Measurements from ENCODE around the gene NAPA. TPM values are rescaled to one million over a fixed set of nuclear protein-coding genes. Genes with fewer than 3 reads are reported as not detected.

The NAPA gene
- total and polyA plus RNA-seq, 10 of the 15 experiments (the other 5 are each of a cell fraction or from before 2014, with no cell fraction given), result 8.2 to 193 (median 102) TPM

GRCh38 chr19:47489072-47489914 is 25.6 kb downstream of the NAPA start:
- Histone ChIP-seq H3K27me3 (replicated peaks in 1 of 2; ENCODE audit: control insufficient read depth in 2 of 2, insufficient read depth in 2 of 2, low read length in 1 of 2) (no peaks in the 10 kb centered on the region), H3K36me3 (ENCODE audit: control insufficient read depth in 2 of 2, insufficient read depth in 2 of 2, low read length in 1 of 2) (peaks cover 20 to 21% of the 10 kb centered on the region in 2 experiments), H3K4me2 (ENCODE audit: control insufficient read depth, insufficient read depth) (no peak overlapping the region), H3K27ac (ENCODE audit: control insufficient read depth, insufficient read depth) (no peak overlapping the region), H3K9ac (ENCODE audit: control insufficient read depth, insufficient read depth, low read length) (no peak overlapping the region), H2AFZ (ENCODE audit: control insufficient read depth, low read depth, low read length) (no peak overlapping the region), H4K20me1 (ENCODE audit: control insufficient read depth, insufficient read depth) (no peaks in the 10 kb centered on the region; the same call in 1 of the 2 replicates), H3K4me3 (no peak overlapping the region), H3K79me2 (ENCODE audit: control insufficient read depth, insufficient read depth, low read length) (peaks cover 10% of the 10 kb centered on the region), H3K4me1 (ENCODE audit: control insufficient read depth, insufficient read depth, low read length) (peaks cover 30% of the 10 kb centered on the region), H3K9me3 (replicated peaks; ENCODE audit: control insufficient read depth, insufficient read depth, low read length) (no peaks in the 10 kb centered on the region)
- intact Hi-C loops (cut with micrococcal nuclease; ENCODE audit: unreplicated experiment) (no loop called here), in situ Hi-C loops (cut with MboI) (no loop called here)
- no TSS peak for BruUV-seq (replicated peaks)
- no peak for FAIRE-seq
- RAD21 ChIA-PET (ENCODE audit: unreplicated experiment), result no interaction called here
- CTCF ChIA-PET, result interaction anchor here (0.6 to 1.2 kb wide), 3 partner anchors 13 to 104 kb away, joined by 3 read pairs; no protein-coding TSS in a partner anchor
- ATAC-seq, result no peak
- DNase-seq (ENCODE audit: low read depth, low spot score), result no peak
- SMC1A ChIA-PET (ENCODE audit: uncharacterized antibody, unreplicated experiment), result no interaction called here
- TF ChIP-seq NFXL1 (IDR thresholded peaks at IDR 0.05; ENCODE audit: borderline replicate concordance) (no peak), POLR2AphosphoS5 (IDR thresholded peaks at IDR 0.05; ENCODE audit: low read length) (0 out of 2 replicates have a peak, but pooled peaks have one; percentile 24)
- POLR2A ChIA-PET, result no interaction called here
- 85% methylated on average over 15 of the region's 17 CpGs for WGBS (ENCODE audit: insufficient coverage, insufficient replicate concordance, low lambda C conversion rate, missing lambda C conversion rate)

DNA sequence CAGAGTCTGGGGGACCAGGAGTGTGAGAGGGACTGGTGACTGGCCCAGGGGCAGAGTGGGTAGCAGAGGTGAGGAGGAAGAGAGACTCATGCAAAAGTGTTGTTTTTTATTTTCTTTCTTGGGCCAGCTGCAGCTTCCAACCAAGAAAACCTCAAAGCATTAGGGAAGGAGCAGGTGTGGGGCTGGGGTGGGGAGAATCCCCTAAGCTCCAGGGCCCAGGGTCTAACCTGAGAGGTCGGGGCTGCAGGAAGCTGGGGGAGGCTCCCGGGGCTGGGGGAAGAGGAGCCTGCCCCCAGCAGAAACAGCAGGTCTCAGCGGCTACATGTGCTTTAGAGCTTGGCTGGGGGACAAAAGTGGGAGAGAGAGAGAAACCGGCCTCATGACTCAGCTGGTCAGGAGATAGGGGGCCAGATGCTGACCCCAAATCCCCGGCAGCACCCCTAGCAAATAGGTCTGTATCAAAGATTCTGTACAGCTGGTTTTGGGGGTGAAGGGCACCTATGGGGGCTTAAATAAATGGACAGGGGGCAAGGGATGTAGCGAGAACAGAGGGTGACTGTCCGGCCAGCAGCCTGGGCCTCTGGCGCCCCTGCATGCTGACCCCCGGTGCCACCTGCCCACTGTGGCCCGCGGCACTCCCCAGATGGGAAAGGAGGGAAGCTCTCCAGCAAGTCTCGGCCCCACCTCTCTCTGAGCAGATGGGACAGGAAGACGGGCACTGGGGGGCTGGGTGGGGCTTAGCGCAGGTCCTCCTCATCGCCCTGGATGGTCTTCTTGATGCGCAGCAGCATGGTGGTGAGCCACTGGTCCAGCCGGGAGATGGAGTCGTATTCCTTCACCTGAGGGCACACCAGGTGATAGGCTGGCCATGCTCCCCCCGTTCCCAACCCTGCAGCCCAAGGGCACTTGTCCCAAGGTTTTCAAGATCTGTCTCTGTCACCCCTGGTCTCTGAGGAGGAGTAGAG is 27.0 kb downstream of the NAPA start:
- POLR2A ChIA-PET, result interaction anchor here (0.8 to 1.1 kb wide), 2 partner anchors 11 to 23 kb away, joined by 3 read pairs; no protein-coding TSS in a partner anchor
- SMC1A ChIA-PET (ENCODE audit: uncharacterized antibody, unreplicated experiment), result interaction anchor here (1.0 kb wide), 2 partner anchors 12 to 59 kb away, joined by 3 read pairs; no protein-coding TSS in a partner anchor
- no peak overlapping the region for H3K4me3 ChIP-seq
- H3K4me1 ChIP-seq (ENCODE audit: control insufficient read depth, insufficient read depth, low read length), result peaks cover 35% of the 10 kb centered on the region
- no peaks in the 10 kb centered on the region for H4K20me1 ChIP-seq (ENCODE audit: control insufficient read depth, insufficient read depth)
- no peak overlapping the region for H2AFZ ChIP-seq (ENCODE audit: control insufficient read depth, low read depth, low read length)
- CTCF ChIA-PET, result interaction anchor here (0.9 to 1.1 kb wide), 2 partner anchors 24 to 96 kb away, joined by 3 to 4 read pairs; no protein-coding TSS in a partner anchor
- H3K79me2 ChIP-seq (ENCODE audit: control insufficient read depth, insufficient read depth, low read length), result peaks cover 12% of the 10 kb centered on the region
- BruUV-seq (replicated peaks), result TSS peak; percentile 37
- ATAC-seq (no peak), FAIRE-seq (no peak), DNase-seq (ENCODE audit: low read depth, low spot score) (no peak)
- RAD21 ChIA-PET (ENCODE audit: unreplicated experiment), result no interaction called here
- no peak overlapping the region for H3K4me2 ChIP-seq (ENCODE audit: control insufficient read depth, insufficient read depth)
- peak overlapping the region; percentile 62 for H3K27ac ChIP-seq (ENCODE audit: control insufficient read depth, insufficient read depth)
- H3K9me3 ChIP-seq (replicated peaks; ENCODE audit: control insufficient read depth, insufficient read depth, low read length), result no peaks in the 10 kb centered on the region
- WGBS (ENCODE audit: insufficient coverage, insufficient replicate concordance, low lambda C conversion rate, missing lambda C conversion rate), result 73% methylated on average over 19 of the region's 19 CpGs
- intact Hi-C loops (cut with micrococcal nuclease; ENCODE audit: unreplicated experiment), result no loop called here
- H3K36me3 ChIP-seq (ENCODE audit: control insufficient read depth in 2 of 2, insufficient read depth in 2 of 2, low read length in 1 of 2), result peaks cover 12 to 20% of the 10 kb centered on the region in 2 experiments
- no peaks in the 10 kb centered on the region for H3K27me3 ChIP-seq (replicated peaks in 1 of 2; ENCODE audit: control insufficient read depth in 2 of 2, insufficient read depth in 2 of 2, low read length in 1 of 2)
- no peak overlapping the region for H3K9ac ChIP-seq (ENCODE audit: control insufficient read depth, insufficient read depth, low read length)
- TF ChIP-seq HDAC6 (IDR thresholded peaks at IDR 0.05; ENCODE audit: unreplicated experiment) (no peak), TCF12 (IDR thresholded peaks at IDR 0.05; ENCODE audit: low read depth, low read length) (peak; percentile 80; the same call in 1 of the 2 replicates), ZNF622 (IDR thresholded peaks at IDR 0.05) (no peak), TAF1 (IDR thresholded peaks at IDR 0.05; ENCODE audit: borderline replicate concordance, low read depth, low read length) (0 out of 2 replicates have a peak, but pooled peaks have one; percentile 14), TCF3 (IDR thresholded peaks at IDR 0.05; ENCODE audit: borderline replicate concordance, insufficient read depth, low read depth, low read length) (peak; percentile 60; the same call in 1 of the 2 replicates), POLR2A (IDR thresholded peaks at IDR 0.05; ENCODE audit: low read depth, low read length) (peak; percentile 26; the same call in 1 of the 2 replicates), RUNX3 (IDR thresholded peaks at IDR 0.05; ENCODE audit: low read length) (peak; percentile 69)
- in situ Hi-C loops (cut with MboI), result no loop called here

Measured in GM12878 (cell line).